HG02763 (cell line): Measurements from ENCODE around the gene SLC25A34.

ENCODE experiments used
- ATAC-seq: cut with Tn5 transposase; IDR thresholded peaks from one replicate; pipeline ENCODE4 v1.9.1; 2021; ENCODE audit warnings: mild to moderate bottlenecking, moderate library complexity; ENCODE audit not compliant: unreplicated experiment

SLC25A34 gene

DNA sequence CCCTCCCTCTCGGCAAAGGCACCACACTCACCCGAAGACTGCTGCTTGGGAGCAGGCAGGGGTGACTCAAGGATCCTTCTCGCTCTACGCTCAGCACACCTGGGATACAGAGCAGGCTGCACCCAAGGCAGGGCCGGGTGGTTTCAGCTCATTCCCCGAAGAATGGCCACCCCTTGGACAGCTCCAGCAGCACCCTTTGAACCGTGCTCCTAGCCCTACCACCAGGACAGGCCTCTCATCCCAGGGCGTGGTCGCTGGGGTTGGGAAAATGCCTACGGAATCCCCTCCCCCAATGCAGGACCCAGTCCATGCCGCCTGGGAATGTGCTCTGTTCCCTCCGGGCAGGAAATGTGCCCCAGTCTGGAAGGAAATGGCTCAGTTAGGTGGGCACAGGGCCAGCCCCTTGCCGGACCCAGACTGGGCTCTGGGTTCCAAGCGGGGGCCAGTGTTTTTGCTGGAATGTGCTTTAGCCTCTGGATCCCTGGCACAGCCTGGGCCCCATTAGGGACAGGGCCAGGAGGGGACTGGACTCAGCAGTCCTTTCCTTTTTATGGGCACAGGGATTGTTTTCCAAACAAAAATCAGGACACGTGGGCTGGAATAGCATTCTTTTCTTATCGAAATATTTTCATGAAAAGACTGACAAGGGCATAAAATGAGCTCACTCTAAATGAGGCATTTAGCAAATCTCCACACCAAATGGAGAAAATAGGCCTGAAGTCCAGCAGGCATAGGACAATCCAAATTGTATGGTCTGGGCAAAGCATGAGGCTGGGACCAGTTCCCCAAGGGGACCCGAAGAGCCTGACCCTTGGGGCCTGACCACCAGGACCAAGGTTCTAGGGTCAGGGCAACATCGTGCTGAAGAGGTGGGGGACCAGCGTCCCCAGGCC lies 13.6 kb downstream of the SLC25A34 start:
- no peak for ATAC-seq

DNA sequence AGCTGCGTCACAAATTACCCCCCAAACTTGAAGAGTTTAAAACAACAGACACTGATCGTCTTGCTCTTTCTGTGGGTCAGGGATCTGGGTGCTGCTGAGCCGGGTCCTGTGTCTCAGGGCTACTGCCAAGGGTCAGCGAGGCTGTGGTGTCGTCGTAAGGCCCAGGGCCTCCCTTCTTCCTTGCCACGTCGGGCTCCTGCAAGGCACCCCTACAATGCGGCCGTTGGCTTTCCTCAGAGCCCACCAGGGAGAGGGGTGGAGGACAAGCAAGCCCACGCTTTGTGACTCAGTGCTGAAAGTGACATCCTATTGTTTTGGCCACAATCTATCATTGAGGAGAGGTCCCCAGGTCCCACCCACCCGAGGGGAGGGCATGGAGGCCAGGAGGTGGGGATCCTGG lies 14.9 kb downstream of the SLC25A34 start:
- ATAC-seq = no peak

DNA sequence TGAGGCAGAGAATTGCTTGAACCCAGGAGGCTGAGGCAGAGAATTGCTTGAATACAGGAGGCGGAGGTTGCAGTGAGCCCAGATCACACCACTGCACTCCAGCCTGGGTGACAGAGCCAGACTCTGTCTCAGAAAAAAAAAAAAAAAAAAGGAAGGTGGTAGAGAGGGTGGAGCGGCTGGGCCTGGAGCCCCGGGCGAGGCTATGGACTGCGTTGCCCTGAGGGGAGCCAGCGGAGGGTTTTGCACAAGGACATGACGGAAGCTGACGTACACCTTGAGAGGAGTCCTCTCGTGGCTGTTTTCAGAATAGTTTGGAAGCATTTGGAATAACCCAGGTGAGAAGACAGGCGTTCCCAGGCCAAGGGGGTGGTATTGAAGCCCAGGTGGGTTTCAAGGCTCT lies 15.7 kb downstream of the SLC25A34 start:
- no peak for ATAC-seq

DNA sequence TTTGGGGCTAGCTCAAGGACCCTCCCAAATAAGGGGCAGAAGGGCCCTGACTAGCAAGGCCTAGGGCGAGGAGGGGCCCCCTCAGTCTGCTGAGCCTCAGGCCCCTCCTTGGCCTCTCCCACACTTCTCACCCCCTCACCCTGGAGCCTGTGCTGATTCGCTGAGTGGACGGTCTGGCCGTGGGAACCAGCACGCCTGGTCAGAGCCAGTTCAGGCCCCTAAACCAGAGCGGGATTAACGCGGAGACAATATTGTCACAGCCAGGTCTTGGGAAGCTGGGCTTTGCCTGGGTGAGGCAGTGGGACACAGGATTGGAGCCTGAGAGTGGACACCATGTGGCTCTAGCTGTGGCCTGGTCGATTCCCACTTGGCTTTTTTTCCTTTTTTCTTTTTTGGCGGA lies 17.7 kb downstream of the SLC25A34 start:
- ATAC-seq = no peak

DNA sequence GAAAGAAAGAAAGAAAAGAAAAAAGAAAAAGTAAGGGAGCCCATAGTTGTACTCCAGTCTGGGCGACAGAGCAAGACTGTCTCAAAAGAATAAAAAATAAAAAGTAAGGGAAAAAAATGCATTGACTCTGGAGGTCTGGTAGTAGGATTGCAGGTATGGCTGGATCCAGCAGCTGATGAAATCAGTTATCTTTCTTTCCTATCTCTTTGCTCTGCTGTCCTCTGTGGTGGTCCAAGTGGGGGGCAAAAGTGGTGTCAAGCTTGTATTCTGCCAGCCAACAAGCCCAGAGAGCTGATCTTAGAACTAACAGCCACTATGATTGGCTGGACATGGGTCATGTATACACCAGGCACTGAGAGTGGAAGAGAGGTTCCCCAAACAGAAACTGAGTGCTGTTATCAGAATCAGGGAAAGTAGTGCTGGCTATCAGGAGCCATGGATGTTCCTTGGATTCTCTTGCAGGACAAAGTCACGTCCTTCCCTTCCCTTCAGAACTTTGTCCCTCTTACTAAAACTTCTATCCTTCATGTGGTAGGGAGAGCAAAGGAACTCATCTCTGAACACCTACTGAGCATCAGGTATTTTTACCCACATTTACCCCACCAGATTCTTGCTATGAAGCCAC lies 19.1 kb downstream of the SLC25A34 start:
- ATAC-seq = no peak

DNA sequence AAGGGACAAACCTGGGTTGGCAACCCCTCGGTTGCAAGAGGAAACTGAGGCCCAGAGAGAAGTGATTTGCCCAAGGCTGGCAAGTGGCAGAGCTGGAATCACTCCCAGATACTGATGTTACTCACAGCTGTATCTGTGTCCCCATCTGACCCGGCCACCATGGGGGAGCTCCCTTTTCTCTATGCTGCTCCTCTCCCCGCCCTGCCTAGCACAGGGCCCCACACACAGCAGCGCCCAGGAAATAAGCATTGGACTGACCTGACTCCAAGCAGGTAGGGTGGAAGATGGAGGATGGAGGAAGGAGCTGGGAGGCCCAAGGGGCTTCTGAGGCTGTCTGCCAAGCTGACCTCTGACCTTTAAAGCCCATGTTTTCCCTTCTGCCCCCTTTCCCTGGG lies 19.6 kb downstream of the SLC25A34 start:
- ATAC-seq = no peak

DNA sequence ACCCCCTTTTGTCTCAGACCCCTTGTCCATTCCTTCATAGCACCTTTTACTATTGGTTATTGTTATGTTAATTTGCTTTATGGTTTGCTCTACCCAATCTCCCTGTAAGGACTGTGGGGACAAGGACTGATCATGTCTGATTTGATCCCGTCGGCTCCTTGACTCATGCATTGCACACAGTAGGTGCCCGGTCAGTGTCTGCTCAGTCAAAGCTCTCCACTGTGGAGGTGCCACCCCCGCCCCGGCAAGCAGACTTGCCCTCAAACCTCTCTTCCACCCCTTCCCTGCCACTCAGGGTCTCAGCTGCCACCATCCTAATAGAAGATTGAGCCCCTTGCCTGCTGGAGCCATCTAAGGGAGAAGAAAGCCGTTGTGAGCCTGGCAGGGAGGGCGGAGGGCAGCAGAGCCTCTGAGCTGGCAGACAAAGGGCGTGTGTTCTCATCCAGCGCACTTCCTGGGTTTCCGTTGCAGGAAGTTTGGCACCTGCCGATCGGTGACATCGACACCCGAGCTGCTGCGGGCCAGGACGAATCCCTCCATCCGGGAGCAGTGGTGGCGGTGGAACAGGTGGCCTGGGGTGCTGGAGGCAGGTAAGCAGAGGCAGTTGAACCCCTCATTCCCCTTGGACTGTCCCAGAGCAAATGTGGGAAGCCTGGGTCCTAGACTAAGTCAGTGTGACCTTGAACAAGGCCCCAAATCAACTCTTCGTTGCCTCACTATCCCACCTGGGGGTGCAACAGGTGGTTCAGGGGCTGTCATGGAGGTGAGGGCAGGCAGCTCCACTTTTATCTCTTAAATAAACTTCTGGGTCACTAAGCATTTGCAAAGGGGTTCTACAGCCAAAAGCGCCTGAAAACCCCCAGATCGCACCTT lies 20.3 kb downstream of the SLC25A34 start:
- ATAC-seq = no peak

DNA sequence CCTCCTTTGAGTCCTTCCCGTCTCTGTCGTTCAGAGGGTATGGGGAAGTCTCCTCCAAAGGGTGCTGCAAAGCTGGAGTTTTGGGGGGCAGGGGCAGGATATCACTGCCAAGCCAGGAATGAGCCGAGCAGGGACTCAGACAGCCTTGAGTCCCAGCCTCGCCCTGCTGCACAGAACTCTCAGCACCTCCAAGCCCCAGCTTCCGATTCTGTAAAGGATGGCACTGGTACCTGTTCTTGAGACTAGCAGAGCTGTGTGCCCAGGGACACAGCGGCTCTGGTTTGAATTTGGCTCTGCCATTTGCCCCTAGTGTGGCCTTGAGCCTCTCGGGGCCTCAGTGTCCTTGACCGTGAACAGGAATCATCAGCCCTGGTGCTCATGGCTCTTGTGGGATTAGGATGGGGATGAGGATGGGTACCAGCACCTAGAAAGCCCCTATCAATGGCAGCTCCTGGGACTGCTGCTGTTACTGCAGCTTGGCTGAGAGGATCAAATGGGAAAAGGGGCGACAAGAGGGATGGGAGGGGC lies 21.0 kb downstream of the SLC25A34 start:
- no peak for ATAC-seq

DNA sequence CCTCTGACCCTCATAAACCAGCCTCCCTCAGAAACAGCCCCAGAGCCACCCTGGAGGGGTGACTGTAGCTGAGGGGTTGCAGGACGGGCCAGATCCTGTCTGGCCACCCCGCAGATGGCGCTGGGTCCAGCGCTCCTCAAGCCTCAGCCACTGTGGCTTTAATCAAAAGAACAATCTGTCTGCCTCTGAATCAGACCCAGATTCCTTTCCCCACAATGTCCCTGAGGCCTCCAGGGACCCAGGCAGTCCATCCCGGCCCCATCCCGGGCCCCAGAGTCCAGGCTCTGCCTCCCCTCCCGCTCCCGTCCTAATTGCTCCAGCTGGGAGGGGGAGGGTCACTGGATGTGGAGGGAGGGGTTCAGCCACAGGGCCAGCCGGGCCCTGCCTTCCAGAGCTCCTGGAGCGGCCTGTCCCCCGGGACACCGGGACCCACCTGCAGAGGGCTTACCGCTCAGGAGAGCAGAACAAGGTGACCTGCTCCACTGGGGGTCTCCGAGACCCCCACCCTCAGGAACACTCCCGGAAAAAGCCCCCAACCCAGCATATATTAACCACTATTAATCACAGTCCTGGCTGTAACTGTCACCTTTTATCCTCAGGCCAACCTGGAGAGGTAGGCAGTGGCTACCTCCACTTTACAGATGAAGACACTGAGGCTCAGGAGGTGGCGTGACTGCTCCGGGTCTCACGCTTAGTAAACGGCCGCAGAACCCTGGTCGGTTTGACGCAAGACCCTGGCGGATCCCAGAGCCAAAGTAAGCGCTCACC lies 21.7 kb downstream of the SLC25A34 start:
- ATAC-seq = no peak

DNA sequence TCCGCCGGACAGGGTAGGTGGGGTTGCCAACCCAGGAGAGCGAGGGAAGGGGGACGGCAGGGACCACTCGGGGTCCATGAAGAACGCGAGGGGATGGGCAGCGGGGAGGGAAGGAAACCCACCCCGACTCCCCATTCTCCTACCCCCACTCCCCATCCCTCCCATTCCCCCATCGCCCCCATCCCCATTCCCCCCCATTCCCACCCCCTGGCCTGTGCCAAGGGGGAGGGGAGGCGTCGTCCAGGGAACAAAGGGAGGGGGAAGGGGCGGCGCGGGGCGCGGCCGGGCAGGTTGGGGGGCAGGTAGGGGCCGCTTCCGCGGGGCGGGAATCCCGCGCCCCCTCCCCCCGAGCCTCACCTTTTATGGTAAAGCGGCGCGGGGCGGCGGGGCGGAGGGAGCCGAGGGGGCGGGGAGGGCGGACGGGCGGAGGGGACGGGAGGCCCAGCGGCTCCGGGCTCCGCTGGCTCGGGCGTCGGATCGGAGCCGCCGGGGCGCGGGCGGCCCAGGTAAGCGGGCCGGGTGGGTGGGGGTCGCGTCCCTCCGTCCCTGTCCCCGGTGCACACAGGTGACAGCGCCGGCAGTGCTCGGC lies 22.4 kb downstream of the SLC25A34 start, which contains the start of gene FBLIM1:
FBLIM1 (plus strand) TSS at position 453 of the 589 bp plus-strand sequence. CDS start 6,189 bp downstream, outside the sequence.
- no peak for ATAC-seq

DNA sequence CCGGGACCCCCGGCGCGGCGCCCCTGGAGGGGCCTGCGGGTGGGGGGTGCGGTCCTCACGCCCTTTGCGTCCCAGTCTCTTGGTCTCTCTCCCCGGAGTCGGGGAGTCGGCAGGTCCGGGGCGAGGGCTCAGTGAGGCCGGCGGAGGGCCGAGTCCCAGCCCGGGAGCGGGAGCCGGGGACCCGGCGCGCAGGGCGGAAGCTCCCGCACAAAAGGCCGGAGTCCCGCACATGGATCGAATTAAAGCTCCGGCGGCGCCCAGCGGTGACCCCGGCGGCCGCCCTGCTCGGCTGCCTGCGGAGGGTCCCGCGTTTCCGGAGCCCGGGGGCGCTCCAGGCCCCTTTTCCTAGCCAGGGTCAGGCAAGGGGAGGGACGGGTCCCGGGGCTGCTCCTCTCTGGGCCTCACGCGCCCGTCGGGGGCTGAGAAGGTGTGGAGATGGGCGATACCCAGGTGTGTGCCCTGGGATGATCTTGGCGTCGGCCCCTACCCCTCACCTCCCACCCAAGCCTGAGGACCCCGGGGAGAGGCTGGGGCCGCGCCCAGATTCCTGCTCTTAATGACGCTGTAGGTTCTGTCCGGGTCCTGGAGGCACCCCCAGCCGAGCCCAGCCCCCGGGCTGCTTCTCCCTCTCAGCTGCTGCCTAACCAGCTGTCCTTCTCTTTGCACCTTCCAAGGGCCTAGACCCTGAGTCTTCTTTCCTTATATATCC lies 23.0 kb downstream of the SLC25A34 start:
- ATAC-seq = no peak

DNA sequence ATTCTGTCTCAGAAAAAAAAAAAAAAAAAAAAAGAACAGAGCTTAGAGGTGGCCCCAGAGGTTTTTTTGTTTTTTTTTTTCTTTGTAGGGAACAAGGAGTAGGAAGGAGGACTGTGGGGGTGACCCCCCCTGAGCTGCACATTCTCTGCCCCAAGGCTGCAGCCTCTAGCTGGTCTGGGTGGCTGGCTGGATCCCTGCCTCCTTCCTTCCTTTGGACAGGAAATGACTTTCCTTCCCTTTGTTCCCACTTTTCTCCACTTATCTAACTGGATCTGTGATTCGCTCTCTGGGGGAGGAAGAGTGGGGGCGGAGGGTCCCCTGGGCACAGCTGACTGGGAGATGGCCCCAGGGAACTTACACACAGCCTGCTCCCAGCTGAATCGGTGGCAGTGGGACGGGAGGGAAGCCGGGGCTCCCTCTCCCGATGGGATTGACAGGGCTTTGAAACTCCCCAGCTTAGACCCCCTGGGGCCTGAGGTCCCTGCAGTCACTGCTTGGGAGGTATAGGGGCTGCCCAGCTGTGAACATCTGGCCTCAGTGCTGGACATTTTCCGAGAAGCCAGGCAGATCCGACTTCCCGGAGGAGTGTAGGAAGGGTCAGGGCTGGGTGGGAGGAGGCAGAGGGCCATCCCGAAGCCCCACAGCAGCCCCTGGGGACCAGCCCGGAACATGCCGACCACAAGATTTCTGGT lies 24.6 kb downstream of the SLC25A34 start:
- ATAC-seq = no peak

DNA sequence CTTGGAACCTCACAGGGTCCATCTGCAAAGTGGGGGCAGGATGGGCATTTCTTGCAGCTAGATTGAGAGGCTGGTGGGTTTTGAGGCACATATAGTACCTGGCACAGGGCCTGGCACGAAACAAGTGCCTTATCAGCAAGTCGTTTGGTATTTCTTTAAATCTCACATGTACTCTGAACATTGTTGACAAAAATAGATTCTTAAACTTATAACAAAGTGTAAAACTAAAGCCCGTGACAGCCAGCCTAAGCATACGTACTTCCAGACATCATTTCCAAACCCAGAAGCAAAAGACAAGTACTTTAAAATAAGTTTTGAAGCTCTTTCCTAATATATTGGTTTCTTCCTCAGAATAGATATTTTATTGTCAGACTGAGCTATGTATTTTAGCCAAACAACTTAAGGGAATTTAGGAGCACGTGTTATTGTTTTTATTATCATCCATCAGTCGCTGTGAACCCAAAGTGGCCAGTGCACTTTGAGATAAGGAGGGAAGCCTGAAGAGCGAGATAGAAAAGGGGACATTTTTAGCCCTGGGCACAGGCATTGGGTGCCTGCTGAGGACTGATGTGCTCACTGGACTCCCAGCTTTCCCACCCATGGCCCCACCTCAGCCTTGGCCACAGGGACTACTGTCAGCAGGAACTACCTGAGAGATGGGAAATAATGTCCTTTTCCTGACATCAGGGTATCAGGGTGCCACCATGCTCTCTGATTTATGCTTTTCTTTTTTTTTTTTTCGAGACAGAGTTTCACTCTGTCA lies 25.5 kb downstream of the SLC25A34 start:
- ATAC-seq = no peak

DNA sequence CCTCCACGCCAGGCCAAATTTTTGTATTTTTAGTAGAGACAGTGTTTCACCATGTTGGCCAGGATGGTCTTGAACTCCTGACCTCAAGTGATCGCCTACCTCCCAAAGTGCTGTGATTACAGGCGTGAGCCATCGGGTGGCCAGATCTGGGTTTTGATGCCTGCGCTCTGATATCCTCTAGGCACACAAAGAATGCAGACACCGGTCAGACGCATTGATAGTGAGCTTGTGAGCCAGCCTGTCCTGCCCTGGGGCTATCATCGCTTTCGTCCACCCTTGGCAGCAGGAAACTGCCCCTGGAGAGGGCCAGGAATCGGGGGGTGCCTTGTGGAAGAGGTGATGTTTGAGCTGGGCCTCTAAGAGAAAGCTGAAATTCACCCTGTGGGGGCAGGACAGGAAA lies 26.5 kb downstream of the SLC25A34 start:
- no peak for ATAC-seq

DNA sequence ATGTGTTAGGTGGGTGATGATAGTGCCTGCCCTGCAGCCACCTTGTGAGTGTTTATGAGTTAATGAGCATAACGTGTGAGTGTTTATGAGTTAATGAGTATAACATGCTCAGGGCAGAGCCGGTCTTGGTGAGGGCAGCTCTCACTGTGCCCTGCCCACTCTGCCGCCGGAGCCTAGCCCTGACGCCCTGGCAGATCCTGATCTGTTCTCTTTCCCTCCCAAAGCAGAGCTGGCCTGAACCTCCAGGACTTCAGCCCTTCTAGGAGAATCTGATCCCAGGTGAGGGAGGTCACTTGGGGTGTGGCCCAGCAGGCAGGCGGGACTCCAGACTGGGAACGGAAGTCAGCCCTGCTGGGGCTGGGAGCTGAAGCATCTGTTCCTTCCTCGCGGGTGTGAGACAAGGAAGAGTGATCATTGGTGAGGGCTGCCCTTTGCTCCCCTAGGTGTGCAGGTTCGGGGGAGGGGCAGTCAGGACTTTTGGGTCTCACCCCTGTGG lies 28.3 kb downstream of the SLC25A34 start:
- ATAC-seq = no peak

DNA sequence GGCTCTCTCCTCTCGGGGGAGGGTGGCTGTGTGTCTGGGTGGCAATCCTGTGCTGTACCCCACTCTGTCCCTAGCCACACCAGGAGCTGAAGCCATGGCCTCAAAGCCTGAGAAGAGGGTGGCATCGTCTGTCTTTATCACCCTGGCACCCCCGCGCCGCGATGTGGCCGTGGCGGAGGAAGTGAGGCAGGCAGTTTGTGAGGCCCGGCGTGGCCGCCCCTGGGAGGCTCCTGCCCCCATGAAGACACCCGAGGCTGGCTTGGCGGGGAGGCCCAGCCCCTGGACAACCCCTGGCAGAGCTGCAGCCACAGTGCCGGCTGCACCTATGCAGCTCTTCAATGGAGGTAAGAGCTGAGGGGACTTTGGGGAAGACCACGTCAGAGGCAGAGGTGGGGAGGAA lies 28.8 kb downstream of the SLC25A34 start:
- ATAC-seq = no peak

DNA sequence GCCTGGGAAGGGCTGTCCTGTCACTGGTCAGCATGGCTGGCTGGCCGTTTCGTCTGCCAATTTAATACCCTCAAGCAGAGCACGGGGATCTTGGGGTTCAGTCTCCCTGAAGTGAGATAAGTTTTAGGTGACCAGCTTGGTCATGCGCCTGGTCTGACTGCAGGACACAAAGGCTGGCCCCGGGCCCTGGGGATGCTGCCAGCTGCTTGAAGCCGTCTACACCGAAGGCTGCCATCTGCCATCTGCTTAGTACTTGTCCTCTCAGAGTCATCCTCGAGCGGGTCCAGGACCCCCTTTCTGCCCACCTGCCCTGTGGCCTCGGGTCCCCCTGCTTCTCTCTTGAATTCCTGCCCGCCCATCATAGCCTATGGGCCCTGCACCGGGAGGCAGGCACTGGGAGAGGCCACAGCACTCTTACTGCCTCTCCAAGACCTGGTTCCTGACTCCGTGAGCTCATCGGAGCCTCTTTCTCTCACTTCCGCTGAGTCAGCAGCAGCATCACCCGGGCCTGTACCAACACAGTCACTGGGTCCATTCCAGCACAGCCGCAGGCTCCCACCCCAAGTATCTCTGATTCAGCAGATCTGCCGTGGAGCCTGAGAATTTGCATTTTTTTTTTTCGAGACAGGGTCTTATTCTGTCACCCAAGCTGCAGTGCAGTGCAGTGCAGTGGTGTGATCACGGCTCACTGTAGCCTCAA lies 29.6 kb downstream of the SLC25A34 start:
- ATAC-seq = no peak
